GM12865 (cell line): ENCODE measurements around the gene SLC35F4.

Experiments
- DNase-seq: peaks from one replicate; pipeline ENCODE4 v3.0.0; 2010; ENCODE audit warnings: low read depth
- H3K4me3 ChIP-seq: 2 replicates; pipeline ENCODE4 v1.5.1; 2011; ENCODE audit warnings: mild to moderate bottlenecking, low read depth, low read length, control low read depth
- TF ChIP-seq, protein P1 (sequence below): IDR thresholded peaks from 2 replicates; pipeline ENCODE4 v1.5.1; 2011; ENCODE audit warnings: low read length, control low read depth, low read depth, inconsistent platforms; ENCODE audit not compliant: insufficient read depth; ENCODE audit errors: missing control alignments

Gene SLC35F4

DNA sequence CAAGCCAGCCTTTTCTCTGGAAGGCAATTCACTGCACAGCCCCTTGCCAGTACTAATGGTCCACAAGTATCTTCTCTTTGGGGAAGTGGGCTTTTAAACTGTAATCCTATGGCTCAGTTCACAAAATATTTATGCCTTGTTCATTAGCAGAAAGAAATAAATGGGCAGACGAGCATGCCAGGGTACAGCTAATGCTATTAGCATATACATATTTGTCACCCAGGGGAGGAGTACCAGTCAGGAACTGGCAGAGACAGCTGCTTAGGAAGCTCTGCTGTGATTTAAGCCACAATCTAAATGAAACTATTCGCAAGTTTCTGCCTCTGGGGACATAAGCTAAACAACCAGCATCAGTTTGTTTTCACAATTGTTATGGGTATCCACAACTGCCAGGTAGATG, 258.8 kb downstream of the SLC35F4 start:
- DNase-seq, result no peak
- TF ChIP-seq, protein P1, sequence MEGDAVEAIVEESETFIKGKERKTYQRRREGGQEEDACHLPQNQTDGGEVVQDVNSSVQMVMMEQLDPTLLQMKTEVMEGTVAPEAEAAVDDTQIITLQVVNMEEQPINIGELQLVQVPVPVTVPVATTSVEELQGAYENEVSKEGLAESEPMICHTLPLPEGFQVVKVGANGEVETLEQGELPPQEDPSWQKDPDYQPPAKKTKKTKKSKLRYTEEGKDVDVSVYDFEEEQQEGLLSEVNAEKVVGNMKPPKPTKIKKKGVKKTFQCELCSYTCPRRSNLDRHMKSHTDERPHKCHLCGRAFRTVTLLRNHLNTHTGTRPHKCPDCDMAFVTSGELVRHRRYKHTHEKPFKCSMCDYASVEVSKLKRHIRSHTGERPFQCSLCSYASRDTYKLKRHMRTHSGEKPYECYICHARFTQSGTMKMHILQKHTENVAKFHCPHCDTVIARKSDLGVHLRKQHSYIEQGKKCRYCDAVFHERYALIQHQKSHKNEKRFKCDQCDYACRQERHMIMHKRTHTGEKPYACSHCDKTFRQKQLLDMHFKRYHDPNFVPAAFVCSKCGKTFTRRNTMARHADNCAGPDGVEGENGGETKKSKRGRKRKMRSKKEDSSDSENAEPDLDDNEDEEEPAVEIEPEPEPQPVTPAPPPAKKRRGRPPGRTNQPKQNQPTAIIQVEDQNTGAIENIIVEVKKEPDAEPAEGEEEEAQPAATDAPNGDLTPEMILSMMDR, result no peak
- no peak overlapping the region for H3K4me3 ChIP-seq

DNA sequence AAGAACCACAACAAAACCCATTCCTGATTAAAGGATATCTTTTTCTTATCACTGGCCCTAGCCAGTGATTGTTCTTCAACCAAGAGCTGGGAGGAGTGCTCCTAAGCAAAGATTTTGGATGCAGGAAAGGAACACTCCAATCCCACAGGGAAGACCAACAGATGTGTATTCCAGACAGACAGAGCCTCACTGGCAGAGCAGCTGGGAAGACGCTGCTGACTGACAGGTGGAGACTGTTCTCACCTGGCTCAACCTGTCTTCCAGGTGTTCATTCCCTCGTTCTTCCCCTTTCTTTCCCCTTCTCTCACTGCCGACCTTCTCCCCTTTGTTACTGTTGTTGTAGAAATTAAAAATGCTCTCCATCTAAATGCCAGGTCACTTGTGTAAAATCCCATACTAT, 282.5 kb downstream of the SLC35F4 start:
- TF ChIP-seq, protein P1, result no peak
- DNase-seq, result no peak
- H3K4me3 ChIP-seq, result no peak overlapping the region

DNA sequence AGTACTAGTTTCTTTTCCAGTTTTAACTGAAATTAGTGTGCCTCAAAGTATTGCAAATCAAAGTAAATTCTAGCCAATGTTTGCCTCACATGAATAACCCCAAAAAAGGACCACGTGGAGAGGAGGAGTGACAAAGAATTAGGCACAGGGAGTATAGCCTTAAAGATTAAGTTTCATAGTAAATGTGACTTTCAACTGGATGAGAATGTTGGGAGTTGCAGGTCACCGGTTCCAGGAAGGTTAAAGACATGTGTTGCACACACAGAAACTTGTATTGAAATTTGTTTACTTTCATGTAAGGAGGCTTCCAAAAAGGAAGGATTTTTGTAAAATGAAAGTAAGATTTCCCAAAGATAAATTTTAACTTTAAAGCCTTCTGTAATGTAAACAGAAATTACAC, 283.1 kb downstream of the SLC35F4 start:
- no peak overlapping the region for H3K4me3 ChIP-seq
- TF ChIP-seq, protein P1, result no peak
- DNase-seq, result no peak

DNA sequence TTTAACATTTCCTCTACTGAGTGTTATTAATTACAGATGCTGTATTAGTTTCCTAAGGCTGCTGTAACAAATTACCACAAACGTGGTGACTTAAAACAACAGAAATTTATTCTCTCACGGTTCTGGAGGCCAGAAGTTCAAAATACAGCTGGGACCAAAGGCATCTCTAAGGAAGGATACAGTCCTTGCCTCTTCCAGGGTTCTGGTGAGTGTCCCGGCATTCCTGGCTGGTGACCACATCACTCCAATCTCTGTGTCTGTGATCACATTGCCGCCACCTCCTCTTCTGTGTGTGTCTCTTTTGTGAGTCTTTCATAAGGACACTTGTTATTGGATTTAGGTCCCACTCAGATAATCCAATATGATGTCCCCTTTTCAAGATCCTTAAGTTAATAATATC, 287.1 kb downstream of the SLC35F4 start:
- H3K4me3 ChIP-seq, result no peak overlapping the region
- no peak for DNase-seq
- TF ChIP-seq, protein P1, result no peak

DNA sequence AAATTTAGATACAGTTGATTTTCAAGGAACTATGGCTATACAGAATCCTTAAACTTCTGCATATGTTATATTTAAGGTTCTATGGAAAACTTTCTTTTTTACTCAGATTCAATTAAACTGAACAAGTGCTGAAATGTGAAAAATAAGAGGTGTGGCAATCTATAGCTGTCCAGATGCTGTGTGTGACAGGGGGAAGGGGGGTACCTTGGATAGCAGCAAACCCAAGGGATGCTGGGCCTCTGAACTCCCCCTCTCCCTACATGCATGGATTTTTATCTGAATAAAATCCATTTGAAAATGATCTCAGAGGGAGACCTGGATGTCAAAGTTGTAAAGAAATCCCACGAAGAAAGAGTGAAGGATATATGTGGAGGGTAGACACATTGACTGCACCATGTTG, 289.4 kb downstream of the SLC35F4 start:
- DNase-seq, result no peak
- TF ChIP-seq, protein P1, result no peak
- no peak overlapping the region for H3K4me3 ChIP-seq

DNA sequence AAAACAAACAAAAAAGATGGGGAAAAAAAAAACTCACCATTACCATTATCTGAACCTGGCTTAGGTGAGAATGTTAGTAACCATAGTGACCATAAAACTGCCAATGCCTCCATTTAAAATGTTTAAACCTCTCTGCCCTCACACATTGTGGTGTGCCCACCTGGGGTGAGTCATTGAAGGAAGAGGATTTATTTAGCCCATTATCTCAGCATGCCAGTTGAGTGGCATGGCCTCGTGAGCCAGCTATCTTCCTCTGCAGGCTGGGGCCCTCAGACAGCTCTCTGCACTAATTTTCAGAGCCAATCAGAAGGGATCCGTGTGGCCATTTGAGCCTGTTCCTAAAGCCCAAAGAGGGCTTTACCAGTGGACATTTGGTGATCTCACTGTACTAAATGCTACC, 290.4 kb downstream of the SLC35F4 start:
- DNase-seq, result no peak
- TF ChIP-seq, protein P1, result no peak
- no peak overlapping the region for H3K4me3 ChIP-seq

DNA sequence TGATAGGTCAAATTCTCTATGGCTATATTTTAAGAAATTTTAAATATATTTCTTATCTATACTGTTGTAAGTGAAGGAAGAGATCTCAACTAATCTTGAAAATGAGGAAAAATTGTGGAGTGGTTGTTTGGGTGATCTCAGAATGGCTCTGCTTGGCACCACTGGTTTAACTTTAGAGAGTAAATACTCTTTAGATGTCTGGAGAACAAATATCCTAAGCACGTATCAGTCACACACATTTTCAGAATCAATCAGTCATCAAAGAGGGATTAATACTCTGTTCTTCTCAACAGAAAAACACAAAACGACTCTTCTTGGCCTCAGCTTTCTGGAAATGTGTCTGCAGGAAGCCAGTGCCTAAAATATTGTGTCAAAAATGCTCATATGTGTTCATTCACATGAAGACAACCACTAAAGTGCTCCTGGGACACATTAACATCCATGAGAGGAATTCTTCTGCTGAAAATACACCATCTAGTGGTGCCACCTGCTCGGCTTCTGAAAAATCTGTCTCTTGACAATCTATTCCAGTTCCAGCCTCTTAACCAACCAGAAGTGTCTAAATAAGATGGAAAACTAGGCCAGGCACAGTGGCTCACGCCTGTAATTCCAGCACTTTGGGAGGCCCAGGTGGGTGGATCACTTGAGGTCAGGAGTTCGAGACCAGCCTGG, 291.1 kb downstream of the SLC35F4 start:
- no peak for DNase-seq
- no peak overlapping the region for H3K4me3 ChIP-seq
- TF ChIP-seq, protein P1, result no peak
